Measurements from ENCODE around the gene RTKN2.

DNA sequence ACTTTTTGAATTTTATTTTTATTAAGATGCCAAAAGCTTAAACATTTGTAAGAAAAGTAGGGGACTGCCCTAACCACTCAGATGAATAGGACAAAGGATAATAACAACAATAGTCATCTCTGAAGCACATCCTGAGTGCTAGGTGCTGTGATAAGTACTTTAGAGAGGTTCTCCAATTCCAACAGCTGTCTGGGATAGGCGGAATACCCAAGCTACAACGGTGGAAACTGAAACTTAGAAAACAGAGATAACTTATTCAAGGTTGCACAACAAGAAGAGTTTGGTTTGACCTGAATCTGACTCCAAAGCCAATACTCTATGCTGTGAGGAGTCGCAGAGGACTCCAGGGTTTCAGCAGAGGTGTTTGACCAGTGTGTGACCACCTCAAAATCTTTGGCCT lies 2.0 kb downstream of the RTKN2 start:
- TF ChIP-seq, protein P1, sequence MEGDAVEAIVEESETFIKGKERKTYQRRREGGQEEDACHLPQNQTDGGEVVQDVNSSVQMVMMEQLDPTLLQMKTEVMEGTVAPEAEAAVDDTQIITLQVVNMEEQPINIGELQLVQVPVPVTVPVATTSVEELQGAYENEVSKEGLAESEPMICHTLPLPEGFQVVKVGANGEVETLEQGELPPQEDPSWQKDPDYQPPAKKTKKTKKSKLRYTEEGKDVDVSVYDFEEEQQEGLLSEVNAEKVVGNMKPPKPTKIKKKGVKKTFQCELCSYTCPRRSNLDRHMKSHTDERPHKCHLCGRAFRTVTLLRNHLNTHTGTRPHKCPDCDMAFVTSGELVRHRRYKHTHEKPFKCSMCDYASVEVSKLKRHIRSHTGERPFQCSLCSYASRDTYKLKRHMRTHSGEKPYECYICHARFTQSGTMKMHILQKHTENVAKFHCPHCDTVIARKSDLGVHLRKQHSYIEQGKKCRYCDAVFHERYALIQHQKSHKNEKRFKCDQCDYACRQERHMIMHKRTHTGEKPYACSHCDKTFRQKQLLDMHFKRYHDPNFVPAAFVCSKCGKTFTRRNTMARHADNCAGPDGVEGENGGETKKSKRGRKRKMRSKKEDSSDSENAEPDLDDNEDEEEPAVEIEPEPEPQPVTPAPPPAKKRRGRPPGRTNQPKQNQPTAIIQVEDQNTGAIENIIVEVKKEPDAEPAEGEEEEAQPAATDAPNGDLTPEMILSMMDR (IDR thresholded peaks at IDR 0.05), result no peak
- no peak for TF ChIP-seq POLR2AphosphoS5 (IDR thresholded peaks at IDR 0.05)
- TF ChIP-seq EP300 (IDR thresholded peaks at IDR 0.05), result no peak
